Activated CD4-positive, alpha-beta T cell treated with anti-CD3 and anti-CD28 coated beads, Interleukin-2, Interleukin-4, amounts not matched to agents 100 ng/mL and 50 ng/mL, durations not matched to agents 16 hours and 8 hours (primary cell): ENCODE results near the gene AFF2.

ENCODE experiments used
- DNase-seq: peaks from one replicate; pipeline ENCODE4 v3.0.0-alpha.2; 2020; ENCODE audit warnings: low spot score

AFF2 gene

GRCh38 chrX:148536961-148537360, 36.5 kb downstream of the AFF2 start:
- no peak for DNase-seq

- no peak for DNase-seq
Measured at GRCh38 chrX:148537556-148538182, 37.3 kb downstream of the AFF2 start.

GRCh38 chrX:148538582-148538981, 38.2 kb downstream of the AFF2 start:
- DNase-seq = no peak

- DNase-seq = no peak
Measured at GRCh38 chrX:148540114-148540513, 39.7 kb downstream of the AFF2 start.

GRCh38 chrX:148540671-148541583, 40.5 kb downstream of the AFF2 start:
- no peak for DNase-seq

GRCh38 chrX:148541584-148541940, 41.1 kb downstream of the AFF2 start:
- no peak for DNase-seq

GRCh38 chrX:148542481-148543255, 42.3 kb downstream of the AFF2 start:
- no peak for DNase-seq

- no peak for DNase-seq
Measured at GRCh38 chrX:148552775-148553174, 52.4 kb downstream of the AFF2 start.

- DNase-seq = no peak
Measured at GRCh38 chrX:148555101-148555500, 54.7 kb downstream of the AFF2 start.

GRCh38 chrX:148555571-148556243, 55.3 kb downstream of the AFF2 start:
- DNase-seq = no peak

- no peak for DNase-seq
Measured at GRCh38 chrX:148556498-148556897, 56.1 kb downstream of the AFF2 start.

GRCh38 chrX:148562846-148563245, 62.4 kb downstream of the AFF2 start:
- no peak for DNase-seq

GRCh38 chrX:148567229-148567628, 66.8 kb downstream of the AFF2 start:
- no peak for DNase-seq

- DNase-seq = no peak
Measured at GRCh38 chrX:148567779-148568178, 67.4 kb downstream of the AFF2 start.

- DNase-seq = no peak
Measured at GRCh38 chrX:148568763-148569162, 68.3 kb downstream of the AFF2 start.

GRCh38 chrX:148572337-148572736, 71.9 kb downstream of the AFF2 start:
- no peak for DNase-seq

- no peak for DNase-seq
Measured at GRCh38 chrX:148573119-148573518, 72.7 kb downstream of the AFF2 start.

- no peak for DNase-seq
Measured at GRCh38 chrX:148574237-148574973, 74.0 kb downstream of the AFF2 start.

- DNase-seq = no peak
Measured at GRCh38 chrX:148576396-148576795, 76.0 kb downstream of the AFF2 start.

GRCh38 chrX:148577741-148578140, 77.3 kb downstream of the AFF2 start:
- no peak for DNase-seq

GRCh38 chrX:148580016-148580415, 79.6 kb downstream of the AFF2 start:
- no peak for DNase-seq

- no peak for DNase-seq
Measured at GRCh38 chrX:148582353-148582752, 81.9 kb downstream of the AFF2 start.
